Common myeloid progenitor, CD34-positive (primary cell): ENCODE data around the gene RFT1.
A peak's percentile ranks its signal among the peaks of the same experiment; 100 is the strongest.

Source experiments
- CTCF ChIA-PET: fragments of 350-600 bp; sonication (Branson Sonifier 250); formaldehyde crosslinking; loops from one replicate; lab custom pipeline; 2021; ENCODE audit warnings: antibody characterized with exemption; lab: Charles Lee
- POLR2A ChIA-PET: fragments of 350-600 bp; sonication (Branson Sonifier 250); formaldehyde crosslinking; loops from one replicate; lab custom pipeline; 2021; ENCODE audit warnings: antibody characterized with exemption; lab: Charles Lee
- DNase-seq, 3 donors: peaks; one replicate each; pipeline versions ENCODE4 v3.0.0 to v3.0.0-alpha.2; 2013
- H3K27ac ChIP-seq, 2 experiments: 1 replicate in 1 of 2; 2 replicates in 1 of 2; pipeline ENCODE4 v1.7.0; 2013; ENCODE audit warnings: inconsistent platforms in 2 of 2, low read length in 2 of 2, mild to moderate bottlenecking in 2 of 2, low read depth in 1 of 2, moderate library complexity in 1 of 2; ENCODE audit not compliant: severe bottlenecking in 2 of 2, insufficient read depth in 1 of 2, poor library complexity in 1 of 2
- H3K27me3 ChIP-seq, 5 experiments: replicated peaks in 2 of 5; 1 replicate in 3 of 5; 2 replicates in 2 of 5; pipeline versions ENCODE4 v1.6.1 to v1.7.0; 2013; ENCODE audit warnings: low read length in 4 of 5, mild to moderate bottlenecking in 2 of 5, moderate library complexity in 2 of 5, inconsistent platforms in 1 of 5; ENCODE audit not compliant: insufficient read depth in 5 of 5, control insufficient read depth in 4 of 5
- H3K36me3 ChIP-seq, 4 experiments: 1 replicate in 2 of 4; 2 replicates in 2 of 4; pipeline versions ENCODE4 v1.6.1 to v1.7.0; 2013; ENCODE audit warnings: low read length in 3 of 4, control low read depth in 1 of 4, mild to moderate bottlenecking in 1 of 4; ENCODE audit not compliant: control insufficient read depth in 4 of 4, insufficient read depth in 4 of 4
- H3K4me1 ChIP-seq, 4 experiments: 1 replicate in 3 of 4; 2 replicates in 1 of 4; pipeline versions ENCODE4 v1.6.1 to v1.7.1; 2013; ENCODE audit warnings: low read length in 3 of 4, mild to moderate bottlenecking in 3 of 4, control low read depth in 1 of 4, inconsistent platforms in 1 of 4, moderate library complexity in 1 of 4; ENCODE audit not compliant: control insufficient read depth in 4 of 4, insufficient read depth in 4 of 4; ENCODE audit errors: control extremely low read depth in 1 of 4
- H3K4me3 ChIP-seq, 7 experiments: 1 replicate in 4 of 7; 2 replicates in 3 of 7; pipeline versions ENCODE4 v1.5.1 to v1.7.0; 2013; ENCODE audit warnings: mild to moderate bottlenecking in 7 of 7, low read length in 6 of 7, moderate library complexity in 6 of 7, inconsistent platforms in 2 of 7, low read depth in 2 of 7, control low read depth in 1 of 7; ENCODE audit not compliant: insufficient read depth in 4 of 7, control insufficient read depth in 1 of 7; ENCODE audit errors: extremely low read depth in 1 of 7
- H3K9me3 ChIP-seq, 5 experiments: 1 replicate in 4 of 5; 2 replicates in 1 of 5; pipeline versions ENCODE4 v1.6.1 to v1.7.1; 2013; ENCODE audit warnings: low read length in 4 of 5, mild to moderate bottlenecking in 2 of 5, inconsistent platforms in 1 of 5, low read depth in 1 of 5, moderate library complexity in 1 of 5; ENCODE audit not compliant: control insufficient read depth in 4 of 5, insufficient read depth in 2 of 5; ENCODE audit errors: control extremely low read depth in 1 of 5
- WGBS: methylation state at CpG from one replicate; pipeline ENCODE4 v1.1.5; 2013; ENCODE audit not compliant: insufficient coverage; 5-methylcytosine and 5-hydroxymethylcytosine counted together

Gene RFT1

DNA sequence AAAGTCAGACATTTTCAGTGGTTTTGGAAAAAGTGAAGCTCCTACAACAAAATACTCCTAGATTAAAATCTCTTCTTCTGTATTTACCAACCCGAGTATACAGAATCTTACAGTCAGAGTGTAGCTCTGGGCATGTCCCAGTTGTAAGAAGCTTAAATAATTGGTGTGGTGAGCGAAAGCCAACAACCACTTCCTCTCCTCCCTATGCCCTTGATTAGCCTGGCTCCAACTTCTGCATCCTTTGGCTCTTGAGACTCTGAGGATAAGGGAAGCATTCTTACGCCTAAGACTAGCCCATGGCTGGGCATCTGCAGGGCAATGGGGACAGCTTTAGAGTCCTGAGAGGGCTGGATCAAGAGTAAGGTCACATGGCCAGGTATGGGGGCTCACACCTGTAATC lies 25.5 kb downstream of the RFT1 start:
- H3K4me3 ChIP-seq = no peak overlapping the region
- peaks cover 0 to 18% (median 11%) of the 10 kb centered on the region in 4 experiments for H3K4me1 ChIP-seq
- ChIA-PET CTCF (interaction anchor here (0.8 to 1.7 kb wide), 6 partner anchors 8 to 251 kb away, joined by 3 to 10 read pairs (median 4); no protein-coding TSS in a partner anchor), POLR2A (no interaction called here)
- 0% methylated on average over 1 of the region's 3 CpGs for WGBS
- H3K27ac ChIP-seq = no peak overlapping the region
- H3K27me3 ChIP-seq = no peaks in the 10 kb centered on the region
- H3K9me3 ChIP-seq = no peaks in the 10 kb centered on the region
- DNase-seq = peak in 2 of 3 donors; percentile 39 to 59
- peaks cover 16 to 64% (median 40%) of the 10 kb centered on the region in 4 experiments for H3K36me3 ChIP-seq

DNA sequence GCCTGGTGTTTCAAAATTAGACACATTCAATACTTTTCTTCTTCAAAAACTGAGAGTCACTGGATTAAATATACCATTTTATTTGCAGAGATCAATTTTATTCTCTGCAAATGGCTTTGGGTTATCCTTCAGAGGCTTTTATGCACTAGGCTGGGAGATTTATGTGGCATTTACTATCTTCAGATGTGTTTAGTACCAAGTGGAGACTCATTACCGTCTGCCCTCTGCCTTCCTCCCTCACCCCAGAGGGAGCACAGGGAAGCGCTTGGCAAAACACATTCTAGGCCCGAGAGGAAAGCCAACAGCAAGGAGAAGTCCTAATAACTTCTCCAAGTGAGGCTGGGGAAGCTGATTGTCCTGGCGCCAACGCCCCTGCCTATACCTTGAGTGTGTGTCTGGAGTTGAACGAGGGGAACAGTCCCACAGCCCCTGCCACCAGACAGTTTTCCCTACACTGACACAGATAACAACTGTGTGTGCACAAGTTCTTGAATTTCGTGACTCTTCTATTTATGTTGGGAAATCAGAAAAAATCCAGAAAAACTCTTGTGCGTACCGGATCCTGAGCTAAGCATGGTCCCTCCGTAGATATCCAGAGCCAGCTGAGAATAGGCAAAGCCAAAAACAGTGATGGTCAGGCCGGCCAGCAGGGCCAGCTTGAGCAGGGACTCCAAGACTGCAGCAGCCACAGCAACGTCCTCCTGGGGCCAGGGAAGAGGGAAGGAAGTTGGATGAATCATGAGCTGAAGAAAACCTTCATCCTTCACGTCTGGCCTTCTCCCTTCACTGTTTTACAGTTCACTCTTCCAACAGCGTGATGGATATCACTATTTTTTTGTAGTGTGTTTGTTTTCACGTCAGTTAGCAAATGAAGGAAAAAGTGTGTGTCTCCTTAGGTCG lies 26.6 kb downstream of the RFT1 start:
- H3K4me1 ChIP-seq = peaks cover 0 to 14% (median 10%) of the 10 kb centered on the region in 4 experiments
- ChIA-PET CTCF (interaction anchor here (0.8 to 1.7 kb wide), 7 partner anchors 9 to 250 kb away, joined by 3 to 10 read pairs (median 4); no protein-coding TSS in a partner anchor), POLR2A (no interaction called here)
- no peak for DNase-seq
- H3K27ac ChIP-seq = no peak overlapping the region
- no peaks in the 10 kb centered on the region for H3K9me3 ChIP-seq
- 98% methylated on average over 6 of the region's 16 CpGs for whole genome bisulfite sequencing
- H3K4me3 ChIP-seq = no peak overlapping the region
- no peaks in the 10 kb centered on the region for H3K27me3 ChIP-seq
- H3K36me3 ChIP-seq = peaks cover 18 to 64% (median 44%) of the 10 kb centered on the region in 4 experiments

DNA sequence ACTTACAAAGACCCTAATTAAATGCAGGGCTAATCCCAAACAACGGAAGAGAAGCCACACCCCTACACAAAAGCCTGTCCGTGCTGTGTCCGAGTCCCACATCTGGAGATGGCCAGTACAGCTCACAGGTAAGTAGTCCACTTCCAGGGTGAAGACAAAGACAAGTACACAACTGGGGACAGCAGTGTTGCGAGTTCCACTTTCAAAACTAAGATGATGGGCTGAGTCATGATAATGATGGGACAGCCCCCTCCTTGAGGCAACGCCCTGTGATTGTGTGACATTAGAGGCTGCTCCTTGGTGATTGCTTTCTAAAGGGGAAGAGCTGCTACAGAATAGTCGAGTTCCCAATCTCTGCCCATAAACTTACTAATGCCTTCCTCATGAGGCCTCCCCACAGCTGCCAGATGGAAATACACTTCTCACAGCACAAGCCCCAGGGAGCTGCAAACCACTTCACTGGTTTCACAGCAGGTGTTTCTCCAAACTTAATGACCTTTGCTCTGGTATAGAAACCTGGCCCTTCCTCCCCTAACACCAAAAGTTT lies 27.6 kb downstream of the RFT1 start:
- H3K36me3 ChIP-seq = peaks cover 18 to 65% (median 50%) of the 10 kb centered on the region in 4 experiments
- peak in 2 of 3 donors; percentile 27 to 28 for DNase-seq
- no peak overlapping the region for H3K4me3 ChIP-seq
- peaks cover 0 to 14% (median 10%) of the 10 kb centered on the region in 4 experiments for H3K4me1 ChIP-seq
- H3K27ac ChIP-seq = no peak overlapping the region
- no peaks in the 10 kb centered on the region for H3K27me3 ChIP-seq
- 86% methylated on average over 1 of the region's 6 CpGs for WGBS
- ChIA-PET CTCF (interaction anchor here (1.1 to 1.6 kb wide), 3 partner anchors 12 to 32 kb away, joined by 3 to 4 read pairs (median 3); no protein-coding TSS in a partner anchor), POLR2A (no interaction called here)
- H3K9me3 ChIP-seq = no peaks in the 10 kb centered on the region

DNA sequence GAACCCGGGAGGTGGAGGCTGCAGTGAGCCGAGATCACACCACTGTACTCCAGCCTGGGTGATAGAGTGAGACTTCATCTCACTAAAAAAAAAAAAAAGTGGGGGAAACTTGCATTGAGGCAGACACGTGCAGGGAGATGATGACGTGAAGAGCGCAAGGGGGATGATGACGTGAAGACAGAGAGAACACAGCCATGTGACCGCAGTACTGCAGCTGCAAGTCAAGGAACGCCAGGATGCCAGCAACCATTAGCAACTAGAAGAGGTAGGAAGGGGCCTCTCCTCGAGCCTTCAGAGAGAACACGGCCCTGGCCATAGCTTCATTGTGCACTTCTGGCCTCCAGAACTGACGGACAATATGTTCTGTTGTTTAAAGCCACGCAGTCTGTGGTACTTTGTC lies 28.3 kb downstream of the RFT1 start:
- peaks cover 18 to 70% (median 51%) of the 10 kb centered on the region in 4 experiments for H3K36me3 ChIP-seq
- no peak overlapping the region for H3K4me3 ChIP-seq
- H3K4me1 ChIP-seq = peaks cover 0 to 14% (median 10%) of the 10 kb centered on the region in 4 experiments
- ChIA-PET CTCF (interaction anchor here (1.1 to 1.6 kb wide), 2 partner anchors 13 to 31 kb away, joined by 3 to 4 read pairs; no protein-coding TSS in a partner anchor), POLR2A (no interaction called here)
- H3K27me3 ChIP-seq = no peaks in the 10 kb centered on the region
- no peak overlapping the region for H3K27ac ChIP-seq
- no peak for DNase-seq
- no peaks in the 10 kb centered on the region for H3K9me3 ChIP-seq
- 97% methylated on average over 10 of the region's 12 CpGs for WGBS

DNA sequence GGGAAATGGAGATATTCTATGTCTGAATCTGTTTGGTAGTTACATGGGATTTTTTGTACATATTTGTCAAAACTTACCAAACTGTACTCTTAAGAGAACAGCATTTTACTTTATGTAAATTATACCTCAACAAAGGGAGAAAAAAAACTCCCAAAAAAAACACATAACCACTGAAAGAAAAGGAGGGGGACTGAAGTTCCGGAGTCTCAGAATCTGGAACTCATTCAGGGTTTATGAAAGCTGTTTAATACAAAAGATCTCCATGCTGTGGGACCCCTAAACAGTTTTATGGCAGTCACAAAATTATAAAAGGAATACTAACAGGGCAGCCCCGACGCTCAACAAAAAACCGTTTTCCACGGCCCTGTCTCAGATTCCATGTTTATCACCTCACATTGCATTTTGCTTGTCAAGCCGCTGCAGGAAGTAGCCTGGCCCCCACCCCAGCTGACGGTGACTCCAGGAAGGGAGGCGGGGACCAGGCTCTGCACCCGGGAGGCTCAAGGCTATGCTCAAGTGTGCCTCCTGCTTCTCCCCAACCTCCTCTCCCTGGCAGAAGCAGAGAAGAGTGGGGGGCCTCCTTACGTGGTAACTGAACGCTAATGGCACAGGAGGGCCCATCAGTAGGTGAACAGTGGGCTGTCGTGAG lies 29.3 kb downstream of the RFT1 start:
- peaks cover 18 to 65% (median 47%) of the 10 kb centered on the region in 4 experiments for H3K36me3 ChIP-seq
- POLR2A ChIA-PET = no interaction called here
- H3K4me1 ChIP-seq = peaks cover 0 to 14% (median 10%) of the 10 kb centered on the region in 4 experiments
- peak overlapping the region in 2 of 7 experiments; percentile 27 to 45 for H3K4me3 ChIP-seq
- no peak overlapping the region for H3K27ac ChIP-seq
- H3K27me3 ChIP-seq = no peaks in the 10 kb centered on the region
- H3K9me3 ChIP-seq = no peaks in the 10 kb centered on the region
- DNase-seq = peak in 2 of 3 donors; percentile 13 to 18
- CTCF ChIA-PET = no interaction called here
- 79% methylated on average over 9 of the region's 12 CpGs for WGBS

DNA sequence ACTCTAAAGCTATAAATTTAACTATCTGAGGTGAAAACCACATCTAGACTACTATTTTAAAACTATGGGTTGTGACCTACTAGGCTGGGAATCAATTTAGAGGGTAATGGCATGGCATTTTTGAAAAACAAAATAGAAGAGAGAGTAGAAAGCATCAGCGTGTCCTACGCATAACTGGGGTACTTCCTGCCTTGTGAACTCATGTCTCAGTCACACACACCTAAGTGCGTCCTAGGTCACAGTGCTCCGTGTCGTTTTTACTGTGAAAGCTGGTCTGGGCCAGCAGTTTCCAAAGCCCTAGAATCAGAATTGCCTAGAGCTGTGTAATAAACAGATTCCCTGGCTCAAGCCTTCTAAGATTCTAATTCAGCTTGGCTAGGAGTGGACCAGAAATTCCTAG lies 32.3 kb downstream of the RFT1 start:
- no peak overlapping the region for H3K27ac ChIP-seq
- DNase-seq = no peak
- H3K27me3 ChIP-seq = no peaks in the 10 kb centered on the region
- WGBS = 94% methylated on average over 3 of the region's 5 CpGs
- no peaks in the 10 kb centered on the region for H3K9me3 ChIP-seq
- H3K4me3 ChIP-seq = no peak overlapping the region
- peaks cover 0 to 7% (median 2%) of the 10 kb centered on the region in 4 experiments for H3K4me1 ChIP-seq
- ChIA-PET POLR2A (no interaction called here), CTCF (interaction anchor here (0.6 to 2.9 kb wide), 3 partner anchors 11 to 1104 kb away, joined by 3 to 8 read pairs (median 3); no protein-coding TSS in a partner anchor)
- H3K36me3 ChIP-seq = peaks cover 23 to 68% (median 50%) of the 10 kb centered on the region in 4 experiments
